Stimulated activated CD4-positive, alpha-beta T cell treated with anti-CD3 and anti-CD28 coated beads, Interleukin-15, amount 100 ng/mL, for 1 hour (primary cell): Measurements from ENCODE around the gene PLXNA4.

ENCODE experiments used
- DNase-seq, 2 donors: peaks; one replicate each; pipeline ENCODE4 v3.0.0-alpha.2; 2020; ENCODE audit warnings: low read depth in 1 of 2, low spot score in 1 of 2

The PLXNA4 gene

GRCh38 chr7:132328047-132328620, 248.1 kb downstream of the PLXNA4 start:
- no peak for DNase-seq

DNA sequence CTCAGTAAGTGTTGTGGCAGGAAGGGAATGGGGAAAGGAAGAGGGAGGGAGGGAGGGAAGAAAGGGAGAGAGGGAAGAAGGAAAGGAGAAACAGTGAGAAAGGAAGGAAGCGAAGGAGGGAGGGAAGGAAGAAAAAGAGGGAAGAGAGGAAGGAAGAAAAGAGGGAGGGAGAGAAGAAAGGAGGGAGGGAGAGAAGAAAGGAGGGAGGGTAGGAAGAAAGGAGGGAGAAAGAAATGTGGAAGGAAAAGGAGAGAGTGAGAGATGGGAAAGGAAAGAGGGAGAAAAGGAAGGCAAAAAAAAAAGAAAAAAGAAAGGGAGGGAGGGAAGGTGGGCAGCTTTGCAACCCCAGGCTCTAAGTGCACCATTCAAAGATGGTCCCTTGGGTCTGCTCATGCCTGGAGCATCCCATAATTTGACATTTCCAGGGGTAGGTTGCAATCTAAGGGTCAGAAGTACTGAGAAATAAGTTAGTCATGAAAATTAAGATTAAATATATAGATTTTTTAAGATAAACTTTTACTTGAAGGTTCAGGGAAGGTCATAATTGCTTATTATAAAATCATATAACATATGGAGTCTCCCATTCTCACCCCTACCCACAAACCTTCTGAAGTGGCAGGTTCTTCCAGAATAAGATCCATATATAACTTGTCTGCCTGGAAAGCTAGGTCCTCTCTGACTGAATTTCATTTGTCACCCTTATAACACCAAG, 249.2 kb downstream of the PLXNA4 start:
- DNase-seq, result no peak

DNA sequence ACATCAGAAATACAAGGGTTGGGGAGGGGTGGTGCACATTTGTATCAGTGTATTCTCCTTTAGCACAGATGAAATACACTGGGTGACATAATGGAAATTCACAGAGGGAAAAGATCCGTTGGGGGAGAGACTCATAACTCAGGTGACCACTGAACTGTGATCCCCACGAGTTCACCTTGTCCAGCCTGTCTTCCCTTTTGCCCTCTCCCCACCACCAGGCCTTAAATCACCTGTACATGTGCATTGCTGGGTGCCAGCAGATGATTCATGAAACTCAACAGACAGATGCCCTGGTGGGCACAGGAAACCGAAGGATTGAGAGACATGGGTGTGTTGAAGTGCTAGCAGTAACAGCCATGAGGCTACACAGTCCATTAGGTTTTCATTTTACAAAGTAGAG, 253.3 kb downstream of the PLXNA4 start:
- DNase-seq, result no peak

- DNase-seq, result no peak
Observed at GRCh38 chr7:132321387-132321786, 254.9 kb downstream of the PLXNA4 start.

- DNase-seq, result no peak
Observed at GRCh38 chr7:132319481-132319880, 256.8 kb downstream of the PLXNA4 start.

GRCh38 chr7:132318352-132319318, 257.6 kb downstream of the PLXNA4 start:
- peak; percentile 39 to 61 for DNase-seq

GRCh38 chr7:132317701-132318351, 258.4 kb downstream of the PLXNA4 start:
- no peak for DNase-seq

DNA sequence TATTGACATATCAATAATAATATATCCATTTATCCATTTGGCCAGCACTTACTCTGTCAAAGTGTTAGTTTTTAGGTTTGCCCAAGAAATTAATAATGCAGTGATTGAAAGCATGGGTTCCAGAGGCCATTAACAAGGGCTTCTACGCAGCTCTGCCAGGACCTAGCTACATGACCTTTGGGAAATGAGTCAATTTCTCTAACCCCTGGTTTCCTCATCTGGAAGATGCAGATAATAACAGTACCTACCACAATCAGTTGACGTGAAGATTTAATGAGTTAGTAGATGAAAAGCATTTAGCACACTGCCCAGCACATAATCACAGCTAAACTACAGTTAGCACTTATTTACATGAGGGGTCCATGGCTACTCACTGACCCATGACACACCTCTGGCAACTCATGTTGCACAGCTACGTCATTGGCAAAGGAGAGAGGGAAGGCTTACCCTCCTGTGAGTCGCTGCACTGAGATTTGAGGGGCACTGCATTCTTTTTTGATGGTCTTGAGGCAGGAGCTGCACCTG, 263.7 kb downstream of the PLXNA4 start:
- DNase-seq, result no peak

DNA sequence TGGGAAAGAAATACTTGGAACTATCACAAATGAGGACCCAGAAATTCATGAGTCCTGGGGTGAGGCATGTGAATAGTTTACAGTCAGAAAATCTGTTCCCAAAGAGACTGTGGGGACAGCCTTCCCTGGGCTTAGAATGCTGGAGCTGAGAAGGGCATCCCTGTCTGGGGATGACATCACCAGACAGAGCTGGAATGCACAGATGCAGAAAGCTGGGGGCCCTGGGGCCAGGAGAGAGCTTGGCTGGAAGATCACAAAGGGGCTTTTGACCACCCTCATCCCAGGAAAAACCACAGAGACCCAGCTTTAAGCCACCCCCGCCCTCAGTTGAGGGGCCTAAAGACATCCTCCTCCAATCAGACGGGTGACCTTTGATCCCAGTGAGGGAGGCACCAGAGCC, 264.5 kb downstream of the PLXNA4 start:
- no peak for DNase-seq

DNA sequence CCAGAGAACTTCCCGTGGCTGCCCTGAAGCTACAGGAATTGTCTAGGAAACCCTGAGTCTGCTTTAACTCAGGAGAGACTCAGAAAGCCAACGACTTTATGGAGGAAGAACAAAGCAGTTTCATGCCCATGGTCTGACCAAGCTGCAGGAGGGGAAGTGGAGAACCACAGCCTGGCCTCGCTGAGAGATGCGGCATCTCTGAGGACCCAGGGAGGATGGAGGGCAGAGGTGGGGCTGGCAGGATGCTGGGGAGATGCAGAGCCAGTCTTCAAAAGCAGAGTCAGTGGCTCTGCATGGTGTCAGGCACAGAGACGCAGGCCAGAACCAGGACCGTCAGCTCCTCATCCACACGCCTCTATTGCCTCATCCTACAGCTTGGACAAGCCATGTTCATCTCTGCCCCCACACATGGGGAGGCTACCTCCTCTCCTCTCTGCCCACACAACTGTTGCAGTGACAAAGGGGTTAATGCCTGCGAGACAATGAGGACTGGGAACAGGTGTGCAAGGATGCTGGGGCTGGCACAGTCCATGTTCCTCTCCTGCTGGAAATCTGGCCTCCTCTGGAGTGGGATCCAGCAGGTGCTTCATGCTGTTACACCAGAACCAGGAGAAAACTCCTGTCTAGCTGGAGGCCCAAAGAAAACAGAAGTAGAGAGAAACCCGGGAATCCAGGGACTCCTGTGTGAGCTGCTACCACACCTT, 267.0 kb downstream of the PLXNA4 start:
- DNase-seq, result no peak

DNA sequence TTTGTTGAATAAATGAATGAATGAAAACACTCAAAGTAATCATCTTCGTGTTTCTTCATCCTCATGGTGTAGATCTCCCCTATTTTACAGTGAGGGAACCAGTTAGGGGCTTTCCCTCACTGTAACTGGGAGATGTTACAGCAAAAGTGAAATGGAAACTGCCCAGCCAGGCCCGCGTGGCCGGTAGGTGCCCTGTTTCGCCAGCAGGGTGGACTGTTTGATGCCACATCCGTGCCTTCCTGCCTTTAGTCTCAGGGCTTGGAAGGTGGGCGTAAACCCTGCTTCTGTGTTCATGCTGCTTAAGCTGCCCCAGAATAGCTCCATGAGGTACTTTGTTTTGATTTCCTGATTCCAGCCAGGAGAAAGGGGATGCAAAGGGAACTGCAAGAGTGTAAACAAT, 268.8 kb downstream of the PLXNA4 start:
- no peak for DNase-seq

- no peak for DNase-seq
Observed at GRCh38 chr7:132300599-132301277, 275.5 kb downstream of the PLXNA4 start.

DNA sequence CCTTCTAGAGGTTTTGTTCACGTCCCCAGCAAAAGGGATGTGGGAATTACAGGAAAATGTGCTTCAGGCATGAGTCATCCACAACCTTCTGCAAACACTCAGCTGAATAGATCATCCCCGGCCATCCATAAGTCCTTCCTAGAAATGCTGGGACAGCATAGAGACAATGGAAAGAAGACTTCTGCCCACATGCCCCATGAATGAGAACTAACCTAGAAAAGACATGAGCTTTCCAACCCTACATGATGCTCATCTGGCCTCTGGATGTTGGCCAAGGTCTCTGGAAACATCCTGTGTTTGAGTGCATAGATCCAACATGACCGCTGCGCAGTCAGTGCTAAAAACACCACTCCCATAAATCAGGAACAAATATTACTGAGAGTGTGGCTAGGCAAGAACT, 277.5 kb downstream of the PLXNA4 start:
- DNase-seq, result no peak

GRCh38 chr7:132296820-132297219, 279.4 kb downstream of the PLXNA4 start:
- no peak for DNase-seq

DNA sequence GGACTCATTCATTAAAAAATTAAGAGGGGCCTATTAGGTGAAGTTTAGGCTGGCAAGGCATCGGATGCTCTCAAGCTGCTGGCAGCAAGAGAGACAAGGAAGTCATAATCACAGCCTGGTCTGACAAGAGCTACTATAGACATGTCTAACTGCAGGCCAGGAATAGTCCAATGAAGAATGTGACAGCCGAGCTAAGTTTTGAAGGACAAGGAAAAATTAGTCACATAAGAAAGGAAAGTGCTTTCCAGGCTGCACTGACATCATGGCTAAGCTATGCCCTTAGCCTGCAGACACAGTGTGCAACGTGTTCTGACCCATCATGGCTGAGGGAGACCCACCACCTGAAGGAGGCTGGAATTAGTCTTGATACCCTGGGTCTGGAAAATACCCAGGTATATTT, 281.1 kb downstream of the PLXNA4 start:
- DNase-seq, result no peak

DNA sequence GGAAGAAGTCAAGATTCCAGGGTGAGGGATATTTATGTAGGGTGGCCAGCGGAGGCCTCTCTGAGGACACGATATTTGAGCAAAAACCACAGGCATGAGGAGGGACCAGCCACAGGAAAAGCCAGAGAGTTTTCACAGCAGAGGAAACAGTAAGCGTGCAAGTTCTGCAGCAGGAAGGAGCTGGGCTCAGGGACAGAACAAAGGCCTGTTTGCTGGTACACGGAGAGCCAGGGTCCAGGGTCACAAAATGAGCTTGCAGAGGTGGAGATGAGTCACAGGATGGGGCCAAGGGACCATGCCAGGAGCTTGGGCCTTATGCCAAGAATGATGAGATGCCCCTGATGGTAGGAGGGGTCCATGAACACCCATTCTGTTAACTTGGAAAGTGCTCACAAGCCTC, 283.5 kb downstream of the PLXNA4 start:
- DNase-seq, result no peak

- no peak for DNase-seq
Observed at GRCh38 chr7:132291481-132291880, 284.8 kb downstream of the PLXNA4 start.

- DNase-seq, result no peak
Observed at GRCh38 chr7:132290021-132290420, 286.2 kb downstream of the PLXNA4 start.

DNA sequence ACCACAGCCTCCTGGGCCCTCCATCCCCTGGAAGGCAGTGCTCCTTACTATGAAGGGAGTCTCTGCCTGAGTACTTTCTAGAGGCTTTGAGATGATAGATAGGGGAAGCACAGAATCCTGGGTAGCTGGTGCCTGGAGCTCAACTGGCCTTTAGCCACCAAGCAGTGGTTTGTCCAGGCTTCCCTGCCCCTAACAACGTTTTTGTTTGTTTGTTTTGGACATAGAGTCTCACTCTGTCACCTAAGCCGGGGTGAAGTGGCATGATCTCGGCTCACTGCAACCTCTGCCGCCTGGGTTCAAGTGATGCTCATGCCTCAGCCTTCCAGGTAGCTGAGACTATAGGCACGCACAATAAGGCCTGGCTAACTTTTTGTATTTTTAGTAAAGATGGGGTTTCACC, 289.4 kb downstream of the PLXNA4 start:
- DNase-seq, result no peak

GRCh38 chr7:132280335-132280734, 295.9 kb downstream of the PLXNA4 start:
- DNase-seq, result no peak
